ENCODE data around the gene FRMPD2.

GRCh38 chr10:48284811-48285210, 10.3 kb upstream of the FRMPD2 start:
- TF ChIP-seq CTCF (IDR thresholded peaks at IDR 0.05; ENCODE audit: low read depth, low read length, poor library complexity, severe bottlenecking), result no peak
- TF ChIP-seq EZH2phosphoT487 (IDR thresholded peaks at IDR 0.05; ENCODE audit: borderline replicate concordance, low read length), result no peak

All from DOHH2 (cell line).